Right atrium auricular region (tissue), 2 donors: ENCODE results near the gene ZNF692. TPM values are rescaled to one million over a fixed set of nuclear protein-coding genes. Genes with fewer than 3 reads are reported as not detected.

ENCODE experiments used
- DNase-seq: peaks from one replicate; pipeline ENCODE4 v3.0.0-alpha.2; 2019; ENCODE audit warnings: low spot score
- H3K27ac ChIP-seq, 2 donors: fragments of 200-600 bp; sonication (generic); 1 replicate in 1 of 2; 2 replicates in 1 of 2; pipeline ENCODE4 v1.5.1; 2016 to 2019
- H3K27me3 ChIP-seq, 2 donors: fragments of 200-600 bp; sonication (generic); one replicate each; pipeline versions ENCODE4 v1.5.1 to v1.6.0; 2017 to 2019
- H3K36me3 ChIP-seq: fragments of 200-600 bp; sonication (generic); one replicate; pipeline ENCODE4 v1.5.1; 2016
- H3K4me1 ChIP-seq, 2 donors: fragments of 200-600 bp; sonication (generic); one replicate each; pipeline versions ENCODE4 v1.5.1 to v1.6.0; 2017 to 2019
- H3K4me3 ChIP-seq, 2 donors: fragments of 200-600 bp; sonication (generic); 1 replicate in 1 of 2; 2 replicates in 1 of 2; pipeline ENCODE4 v1.5.1; 2017 to 2019; ENCODE audit warnings: mild to moderate bottlenecking in 1 of 2, moderate library complexity in 1 of 2
- H3K9me3 ChIP-seq, 2 donors: fragments of 200-600 bp; sonication (generic); one replicate each; pipeline ENCODE4 v1.5.1; 2019
- total RNA-seq, 2 donors: library from RNA; depleted of rRNA; stranded (reverse); fragments of >200 nt; gene quantifications; one replicate each; pipeline ENCODE4 v1.1.0, GENCODE V29; 2016
- TF ChIP-seq, protein P1 (sequence below), 2 donors: fragments of 200-600 bp; sonication (generic); IDR thresholded peaks; one replicate each; pipeline ENCODE4 v1.5.1; 2019; ENCODE audit warnings: antibody characterized with exemption in 2 of 2

Gene ZNF692
- total RNA-seq, 2 donors from 2014 or later: 9.7 to 11.8 TPM

DNA sequence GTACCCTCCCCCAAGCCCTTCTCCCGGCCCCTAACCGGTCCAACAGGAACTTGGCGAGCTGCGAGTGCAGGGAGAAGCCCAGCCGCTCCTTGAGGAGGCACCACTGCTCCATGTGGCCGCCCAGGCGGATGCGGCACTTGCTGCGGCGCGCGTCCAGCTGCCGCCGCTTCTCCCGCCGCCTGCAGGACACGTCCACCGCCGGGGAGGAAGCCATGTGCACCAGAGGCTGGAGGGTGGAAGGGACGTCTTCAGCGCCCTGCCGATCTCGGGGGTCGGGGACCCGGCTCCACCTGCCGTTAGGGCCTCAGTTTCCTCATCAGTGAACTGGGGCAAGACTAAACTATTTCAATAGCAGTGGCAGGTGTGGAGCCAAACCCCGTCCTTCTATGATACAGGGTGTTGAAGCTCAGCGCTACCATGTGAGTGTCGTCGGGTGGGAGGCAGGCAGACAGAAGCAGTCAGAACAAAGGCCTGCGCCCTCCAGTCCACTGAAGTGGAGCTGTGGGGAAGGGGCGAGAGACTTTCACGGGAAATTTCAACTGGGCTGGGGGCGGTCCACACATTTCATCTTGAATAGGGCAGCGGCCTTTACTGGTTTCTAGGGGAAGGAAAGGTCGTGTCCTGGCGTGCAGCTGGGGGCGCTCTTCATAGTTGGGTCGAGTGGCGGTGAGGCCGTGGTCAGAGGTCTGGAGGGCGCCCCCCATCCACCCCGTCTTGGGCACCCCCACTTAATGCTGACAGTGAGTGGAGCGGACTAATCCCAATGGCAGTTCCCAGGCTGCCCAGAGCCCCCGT, 592 bp downstream of the ZNF692 start:
- TF ChIP-seq, protein P1, sequence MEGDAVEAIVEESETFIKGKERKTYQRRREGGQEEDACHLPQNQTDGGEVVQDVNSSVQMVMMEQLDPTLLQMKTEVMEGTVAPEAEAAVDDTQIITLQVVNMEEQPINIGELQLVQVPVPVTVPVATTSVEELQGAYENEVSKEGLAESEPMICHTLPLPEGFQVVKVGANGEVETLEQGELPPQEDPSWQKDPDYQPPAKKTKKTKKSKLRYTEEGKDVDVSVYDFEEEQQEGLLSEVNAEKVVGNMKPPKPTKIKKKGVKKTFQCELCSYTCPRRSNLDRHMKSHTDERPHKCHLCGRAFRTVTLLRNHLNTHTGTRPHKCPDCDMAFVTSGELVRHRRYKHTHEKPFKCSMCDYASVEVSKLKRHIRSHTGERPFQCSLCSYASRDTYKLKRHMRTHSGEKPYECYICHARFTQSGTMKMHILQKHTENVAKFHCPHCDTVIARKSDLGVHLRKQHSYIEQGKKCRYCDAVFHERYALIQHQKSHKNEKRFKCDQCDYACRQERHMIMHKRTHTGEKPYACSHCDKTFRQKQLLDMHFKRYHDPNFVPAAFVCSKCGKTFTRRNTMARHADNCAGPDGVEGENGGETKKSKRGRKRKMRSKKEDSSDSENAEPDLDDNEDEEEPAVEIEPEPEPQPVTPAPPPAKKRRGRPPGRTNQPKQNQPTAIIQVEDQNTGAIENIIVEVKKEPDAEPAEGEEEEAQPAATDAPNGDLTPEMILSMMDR (IDR thresholded peaks at IDR 0.05): peak in 1 of 2 donors; percentile 58
- H3K9me3 ChIP-seq: no peaks in the 10 kb centered on the region
- peak overlapping the region; percentile 56 to 62 for H3K4me3 ChIP-seq
- peak overlapping the region; percentile 86 to 91 for H3K27ac ChIP-seq
- H3K4me1 ChIP-seq: peaks cover 0 to 31% of the 10 kb centered on the region in 2 donors
- H3K36me3 ChIP-seq: peaks cover 10% of the 10 kb centered on the region
- peak; percentile 65 for DNase-seq
- H3K27me3 ChIP-seq: no peaks in the 10 kb centered on the region

DNA sequence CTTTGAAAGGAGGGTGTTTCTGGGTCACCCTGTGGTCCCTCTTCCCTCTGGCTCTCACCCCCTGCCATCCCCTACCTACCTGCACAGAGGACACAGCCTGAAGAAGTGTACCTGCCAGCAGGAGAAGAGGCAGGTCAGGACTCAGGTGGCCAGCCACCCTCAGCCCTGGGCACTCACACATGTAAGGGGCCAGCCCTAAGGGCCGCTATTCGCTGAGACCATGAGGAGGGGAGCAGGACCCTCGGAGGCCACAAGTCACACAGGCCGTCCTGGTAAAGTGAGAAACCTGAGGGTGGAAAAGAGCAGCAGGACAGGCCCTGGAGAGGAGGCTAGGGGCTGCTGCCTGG, 1.2 kb downstream of the ZNF692 start:
- TF ChIP-seq, protein P1 (IDR thresholded peaks at IDR 0.05): no peak
- Histone ChIP-seq H3K27me3 (no peaks in the 10 kb centered on the region), H3K4me3 (peak overlapping the region; percentile 56 to 62), H3K36me3 (peaks cover 11% of the 10 kb centered on the region), H3K9me3 (no peaks in the 10 kb centered on the region), H3K4me1 (peaks cover 0 to 26% of the 10 kb centered on the region in 2 donors), H3K27ac (peak overlapping the region; percentile 86 to 91)
- DNase-seq: no peak

DNA sequence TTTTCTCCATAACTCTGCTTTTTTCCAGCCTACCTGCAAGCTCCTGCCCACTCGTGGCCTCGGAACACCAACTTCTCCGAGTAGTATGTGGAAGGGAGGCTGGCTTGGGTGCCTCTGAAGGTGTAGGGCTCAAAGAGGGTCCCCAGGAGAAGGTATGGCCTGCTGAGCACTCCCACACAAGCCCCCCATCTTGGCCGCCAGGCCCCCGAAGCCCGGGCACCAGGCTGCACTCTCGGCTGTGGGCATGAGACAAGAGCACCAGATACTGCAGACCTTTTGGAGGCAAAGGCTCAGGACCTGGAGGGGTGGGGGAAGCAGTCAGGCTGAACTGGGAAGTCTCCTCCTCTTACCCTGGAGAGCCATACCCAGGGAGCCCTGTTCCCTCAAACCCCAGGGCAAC, 1.7 kb downstream of the ZNF692 start:
- no peak overlapping the region for H3K4me3 ChIP-seq
- peak; percentile 50 for DNase-seq

DNA sequence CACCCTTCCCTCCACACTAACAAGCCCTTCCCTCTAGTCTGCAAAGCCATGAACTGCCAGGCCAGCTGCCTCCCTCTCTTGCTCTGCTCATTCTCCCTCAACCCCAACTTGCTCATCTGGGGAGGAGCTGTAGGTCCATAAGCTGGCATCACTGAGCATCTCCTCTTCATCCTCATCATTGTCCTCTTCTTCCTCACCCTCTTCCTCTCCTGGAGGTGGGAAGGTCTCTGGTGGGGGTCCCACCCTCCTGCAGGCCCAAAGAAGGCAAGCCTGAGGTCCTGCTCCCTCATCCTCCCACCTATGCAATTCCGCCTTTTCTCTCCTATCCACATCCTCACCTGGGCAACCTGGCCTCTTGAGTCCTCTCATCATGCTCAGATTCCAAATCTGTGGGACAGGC, 2.7 kb downstream of the ZNF692 start:
- DNase-seq: peak; percentile 54
- no peak overlapping the region for H3K27ac ChIP-seq
- no peaks in the 10 kb centered on the region for H3K27me3 ChIP-seq
- H3K36me3 ChIP-seq: peaks cover 16% of the 10 kb centered on the region
- TF ChIP-seq, protein P1 (IDR thresholded peaks at IDR 0.05): no peak
- H3K4me1 ChIP-seq: peaks cover 0 to 23% of the 10 kb centered on the region in 2 donors
- H3K4me3 ChIP-seq: no peak overlapping the region
- no peaks in the 10 kb centered on the region for H3K9me3 ChIP-seq

More for the DNA sequence above, 1.7 kb downstream of the ZNF692 start:
- no peak overlapping the region for H3K27ac ChIP-seq
- H3K27me3 ChIP-seq: no peaks in the 10 kb centered on the region
- TF ChIP-seq, protein P1 (IDR thresholded peaks at IDR 0.05): no peak
- H3K36me3 ChIP-seq: peaks cover 11% of the 10 kb centered on the region
- H3K4me1 ChIP-seq: peaks cover 0 to 23% of the 10 kb centered on the region in 2 donors
- no peaks in the 10 kb centered on the region for H3K9me3 ChIP-seq

DNA sequence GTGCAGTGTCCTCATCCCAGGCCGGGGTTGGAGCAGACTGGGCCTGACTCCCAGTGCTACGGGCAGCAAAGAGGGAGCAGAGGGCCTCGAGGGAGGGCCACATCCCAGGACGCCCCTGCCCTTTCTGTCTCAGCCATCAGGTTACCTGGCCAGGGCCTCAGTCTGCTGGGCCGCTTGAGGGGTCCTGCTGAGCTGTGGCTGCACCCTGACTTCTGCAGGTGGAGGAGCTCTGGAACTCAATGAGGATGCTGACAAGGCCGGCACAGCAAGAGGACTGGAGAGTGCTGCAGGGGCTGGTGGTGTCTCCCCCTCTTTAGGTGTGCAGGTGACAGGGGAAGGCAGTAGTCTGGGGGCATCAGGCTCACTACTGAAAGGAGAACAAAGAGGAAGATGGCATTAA, 3.3 kb downstream of the ZNF692 start:
- peak; percentile 48 for DNase-seq
- H3K9me3 ChIP-seq: no peaks in the 10 kb centered on the region
- peaks cover 19% of the 10 kb centered on the region for H3K36me3 ChIP-seq
- TF ChIP-seq, protein P1 (IDR thresholded peaks at IDR 0.05): no peak
- no peaks in the 10 kb centered on the region for H3K27me3 ChIP-seq
- H3K27ac ChIP-seq: no peak overlapping the region
- H3K4me1 ChIP-seq: peaks cover 0 to 23% of the 10 kb centered on the region in 2 donors
- no peak overlapping the region for H3K4me3 ChIP-seq
